Measurements from ENCODE around the gene KDM4F.

- TF ChIP-seq CTCF (IDR thresholded peaks at IDR 0.05) (no peak), POLR2A (IDR thresholded peaks at IDR 0.05) (no peak)
These were observed 33.4 kb downstream of the KDM4F start for GRCh38 chr11:95082576-95083001.
